Glutamatergic neuron (in vitro differentiated cells): ENCODE results near the gene RHOBTB3. TPM values are rescaled to one million over a fixed set of nuclear protein-coding genes. Genes with fewer than 3 reads are reported as not detected.

Experiments
- DNase-seq: peaks from one replicate; pipeline ENCODE4 v3.0.0; 2022
- H3K27ac Mint-ChIP-seq: one replicate; pipeline ENCODE4 v1.8.0; 2020; ENCODE audit warnings: mild to moderate bottlenecking, mixed read lengths, inconsistent platforms; ENCODE audit not compliant: unreplicated experiment
- H3K27me3 Mint-ChIP-seq: one replicate; pipeline ENCODE4 v1.8.0; 2020; ENCODE audit warnings: mild to moderate bottlenecking, moderate library complexity, mixed read lengths, inconsistent platforms; ENCODE audit not compliant: unreplicated experiment
- H3K36me3 Mint-ChIP-seq: one replicate; pipeline ENCODE4 v1.8.0; 2020; ENCODE audit warnings: mild to moderate bottlenecking, mixed read lengths, inconsistent platforms; ENCODE audit not compliant: unreplicated experiment
- H3K4me1 Mint-ChIP-seq: one replicate; pipeline ENCODE4 v1.8.0; 2020; ENCODE audit warnings: mild to moderate bottlenecking, low read depth, mixed read lengths, inconsistent platforms; ENCODE audit not compliant: unreplicated experiment
- H3K4me3 Mint-ChIP-seq: one replicate; pipeline ENCODE4 v1.8.0; 2020; ENCODE audit warnings: mild to moderate bottlenecking, mixed read lengths, inconsistent platforms; ENCODE audit not compliant: unreplicated experiment
- H3K9me3 Mint-ChIP-seq: one replicate; pipeline ENCODE4 v1.8.0; 2020; ENCODE audit warnings: mild to moderate bottlenecking, moderate library complexity, mixed read lengths, inconsistent platforms; ENCODE audit not compliant: unreplicated experiment
- total RNA-seq: library from RNA; stranded (reverse); fragmentation: NEBNext Ultra II Directional; extraction: Animal tissue kit (Norgen Biotek cat#: 25700); gene quantifications from one replicate; pipeline ENCODE4 v1.2.1, GENCODE V29; 2021; ENCODE audit not compliant: unreplicated experiment
- TF ChIP-seq, protein P1 (sequence below): fragments of 200-600 bp; sonication (generic); IDR thresholded peaks from one replicate; pipeline ENCODE4 v1.5.0; 2021; ENCODE audit not compliant: partially characterized antibody, unreplicated experiment

Gene RHOBTB3
- total RNA-seq, 1 donor from 2014 or later: 39.0 TPM

DNA sequence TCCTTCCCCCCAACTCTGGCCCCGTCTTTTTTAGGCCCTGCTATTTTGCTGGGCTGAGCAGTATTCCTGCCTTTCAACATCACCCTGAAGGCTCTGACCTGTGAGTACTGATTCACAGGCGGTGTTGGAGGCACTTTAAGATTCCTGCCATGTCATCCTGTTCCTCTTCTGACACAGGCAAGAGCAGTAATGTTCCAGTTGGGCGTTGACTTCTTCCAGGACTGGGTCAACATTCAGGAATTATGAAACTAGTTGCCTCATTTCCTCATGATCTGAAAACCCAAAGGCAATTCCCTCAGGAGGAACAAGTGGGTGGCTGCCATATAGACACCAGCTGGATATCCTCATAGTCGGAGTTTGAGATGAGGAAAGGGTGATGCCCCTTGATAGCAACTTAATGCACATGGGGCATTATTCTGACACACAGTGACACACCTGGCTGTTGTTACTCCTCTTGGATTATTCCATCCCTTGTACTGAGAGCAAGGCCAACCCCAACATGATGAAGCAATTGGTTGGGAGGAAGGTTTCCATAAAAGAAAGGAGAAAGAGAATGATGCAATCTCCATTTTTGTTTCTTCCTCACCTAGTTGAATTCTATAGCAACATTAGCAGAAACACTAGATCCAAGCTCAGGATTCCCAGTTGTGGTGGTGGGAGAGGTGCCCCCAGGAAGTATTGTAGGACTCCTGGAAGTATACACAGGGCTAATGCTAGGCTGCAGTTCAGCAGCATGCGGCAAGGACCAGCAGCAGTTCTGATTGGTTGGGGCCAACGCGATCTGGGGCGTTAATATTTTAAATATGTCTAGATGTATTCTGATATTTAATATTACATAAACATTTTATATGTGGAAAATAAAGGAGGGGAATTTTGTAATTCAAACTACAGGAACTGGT is 111.0 kb downstream of the RHOBTB3 start:
- Mint-ChIP-seq H3K4me1 (peaks cover 2% of the 10 kb centered on the region), H3K36me3 (peaks cover 10% of the 10 kb centered on the region), H3K27ac (no peak overlapping the region), H3K9me3 (peaks cover 3% of the 10 kb centered on the region), H3K4me3 (no peak overlapping the region), H3K27me3 (peaks cover 3% of the 10 kb centered on the region)
- TF ChIP-seq, protein P1, sequence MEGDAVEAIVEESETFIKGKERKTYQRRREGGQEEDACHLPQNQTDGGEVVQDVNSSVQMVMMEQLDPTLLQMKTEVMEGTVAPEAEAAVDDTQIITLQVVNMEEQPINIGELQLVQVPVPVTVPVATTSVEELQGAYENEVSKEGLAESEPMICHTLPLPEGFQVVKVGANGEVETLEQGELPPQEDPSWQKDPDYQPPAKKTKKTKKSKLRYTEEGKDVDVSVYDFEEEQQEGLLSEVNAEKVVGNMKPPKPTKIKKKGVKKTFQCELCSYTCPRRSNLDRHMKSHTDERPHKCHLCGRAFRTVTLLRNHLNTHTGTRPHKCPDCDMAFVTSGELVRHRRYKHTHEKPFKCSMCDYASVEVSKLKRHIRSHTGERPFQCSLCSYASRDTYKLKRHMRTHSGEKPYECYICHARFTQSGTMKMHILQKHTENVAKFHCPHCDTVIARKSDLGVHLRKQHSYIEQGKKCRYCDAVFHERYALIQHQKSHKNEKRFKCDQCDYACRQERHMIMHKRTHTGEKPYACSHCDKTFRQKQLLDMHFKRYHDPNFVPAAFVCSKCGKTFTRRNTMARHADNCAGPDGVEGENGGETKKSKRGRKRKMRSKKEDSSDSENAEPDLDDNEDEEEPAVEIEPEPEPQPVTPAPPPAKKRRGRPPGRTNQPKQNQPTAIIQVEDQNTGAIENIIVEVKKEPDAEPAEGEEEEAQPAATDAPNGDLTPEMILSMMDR: no peak
- DNase-seq: no peak

DNA sequence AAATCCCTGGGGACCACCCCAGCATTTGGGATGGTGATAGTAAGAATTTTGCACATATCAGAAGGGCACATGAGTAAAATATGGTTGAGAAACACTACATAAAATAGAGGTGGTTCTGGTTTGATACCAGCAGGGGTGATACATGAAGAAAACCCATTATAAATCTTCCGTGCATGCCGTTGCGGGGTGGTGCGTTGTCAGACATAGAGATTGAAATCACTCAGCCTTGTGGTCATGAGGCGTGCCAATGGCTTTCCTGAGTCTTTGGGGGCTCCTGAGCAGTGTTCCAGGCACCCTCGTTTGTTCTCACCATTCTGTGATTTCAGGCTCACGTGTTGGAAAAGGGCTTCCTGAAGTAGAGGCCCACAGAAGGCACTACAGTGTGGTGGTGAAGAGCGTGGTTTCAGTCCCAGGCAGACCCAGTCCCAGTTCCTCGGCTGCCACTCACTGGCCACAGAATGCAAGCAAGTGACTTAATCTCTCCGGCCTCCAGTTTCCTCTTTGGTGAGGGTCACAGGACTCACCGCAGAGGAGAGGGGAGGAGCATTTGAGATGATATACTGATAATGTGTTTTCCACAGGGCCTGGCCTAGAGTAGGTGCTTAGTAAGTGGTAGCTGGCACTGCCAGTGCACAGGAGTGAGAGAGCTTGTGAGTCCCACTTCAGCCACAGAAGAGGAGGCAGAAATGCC is 111.9 kb downstream of the RHOBTB3 start:
- TF ChIP-seq, protein P1: no peak
- no peak overlapping the region for H3K4me3 Mint-ChIP-seq
- no peak overlapping the region for H3K27ac Mint-ChIP-seq
- H3K4me1 Mint-ChIP-seq: peaks cover 2% of the 10 kb centered on the region
- peaks cover 3% of the 10 kb centered on the region for H3K9me3 Mint-ChIP-seq
- no peak for DNase-seq
- peaks cover 3% of the 10 kb centered on the region for H3K27me3 Mint-ChIP-seq
- H3K36me3 Mint-ChIP-seq: peaks cover 10% of the 10 kb centered on the region

DNA sequence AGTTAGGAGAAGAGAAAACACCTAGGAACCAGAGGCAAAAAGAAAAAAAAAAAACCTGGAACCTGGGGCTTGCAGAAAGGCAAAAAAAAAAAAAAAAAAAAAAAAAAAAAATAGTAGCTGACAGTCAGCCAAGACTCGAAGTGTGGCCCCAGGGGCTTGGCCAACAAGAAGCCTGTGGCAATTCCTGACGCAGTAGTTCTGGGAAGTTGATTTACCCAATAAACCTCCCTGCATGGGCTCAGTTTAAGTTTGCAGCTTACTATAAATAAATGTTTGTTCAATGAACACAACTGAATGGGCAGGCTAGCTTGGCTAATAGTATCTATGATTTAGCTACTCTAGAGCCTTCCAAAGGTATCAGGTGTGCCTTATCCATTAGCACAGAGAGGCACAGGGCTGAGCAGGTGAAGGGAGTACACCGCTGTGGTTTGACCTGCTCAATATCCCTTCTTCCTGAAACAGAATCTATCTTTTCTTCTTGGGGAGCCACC is 112.6 kb downstream of the RHOBTB3 start:
- Mint-ChIP-seq H3K36me3 (peaks cover 10% of the 10 kb centered on the region), H3K27ac (no peak overlapping the region), H3K9me3 (peaks cover 3% of the 10 kb centered on the region), H3K4me3 (no peak overlapping the region), H3K27me3 (peaks cover 3% of the 10 kb centered on the region), H3K4me1 (peaks cover 2% of the 10 kb centered on the region)
- DNase-seq: no peak
- TF ChIP-seq, protein P1: no peak

DNA sequence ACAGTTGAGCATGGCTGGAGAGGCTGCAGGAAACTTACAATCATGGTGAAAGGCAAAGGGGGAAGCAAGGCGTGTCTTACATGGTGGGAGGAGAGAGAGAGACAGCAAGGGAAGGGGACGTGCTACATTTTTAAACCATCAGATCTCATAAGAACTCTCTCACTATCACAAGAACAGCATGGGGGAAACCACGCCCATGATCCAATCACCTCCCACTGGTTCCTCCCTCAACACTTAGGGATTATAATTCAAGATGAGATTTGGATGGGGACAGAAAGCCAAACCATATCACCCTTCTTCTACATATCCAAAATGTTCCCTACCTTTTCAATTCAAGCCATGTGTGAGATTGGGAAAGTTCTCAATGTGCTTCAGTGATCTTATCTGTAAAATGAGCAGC is 114.3 kb downstream of the RHOBTB3 start:
- Mint-ChIP-seq H3K36me3 (peaks cover 4% of the 10 kb centered on the region), H3K9me3 (peaks cover 3% of the 10 kb centered on the region), H3K4me1 (peaks cover 2% of the 10 kb centered on the region), H3K27ac (no peak overlapping the region), H3K4me3 (no peak overlapping the region), H3K27me3 (no peaks in the 10 kb centered on the region)
- TF ChIP-seq, protein P1: no peak
- DNase-seq: no peak

Other genes starting within 250 kb of the RHOBTB3 start
- 163 TPM for gene SKIC3, start 176.4 kb upstream of the RHOBTB3 start, total RNA-seq
- 5.5 TPM for gene ARSK, start 176.2 kb upstream of the RHOBTB3 start, total RNA-seq
- gene GPR150, start 111.2 kb upstream of the RHOBTB3 start, total RNA-seq: not detected
- gene RFESD, start 84.6 kb upstream of the RHOBTB3 start, total RNA-seq: 1.1 TPM
- not detected for gene SPATA9, start 48.3 kb upstream of the RHOBTB3 start, total RNA-seq
- 79.6 TPM for gene GLRX, start 91.4 kb downstream of the RHOBTB3 start, total RNA-seq
- 97.0 TPM for gene ELL2, start 230.5 kb downstream of the RHOBTB3 start, total RNA-seq